NB4 (cell line): Measurements from ENCODE around the gene CASZ1.

Experiments
- CTCF ChIP-seq: IDR thresholded peaks from one replicate; pipeline ENCODE4 v1.5.1; 2012; ENCODE audit warnings: low read depth, low read length
- MYC ChIP-seq: IDR thresholded peaks from 2 replicates; pipeline ENCODE4 v1.6.1; 2011; ENCODE audit warnings: low read depth, low read length
- POLR2A ChIP-seq: IDR thresholded peaks from 2 replicates; pipeline ENCODE4 v1.6.1; 2011; ENCODE audit warnings: mild to moderate bottlenecking; ENCODE audit not compliant: insufficient read length; ENCODE audit errors: extremely low read depth
- TF ChIP-seq, protein P1 (sequence below): IDR thresholded peaks from 2 replicates; pipeline ENCODE4 v1.6.1; 2011; ENCODE audit warnings: low read depth, low read length

DNA sequence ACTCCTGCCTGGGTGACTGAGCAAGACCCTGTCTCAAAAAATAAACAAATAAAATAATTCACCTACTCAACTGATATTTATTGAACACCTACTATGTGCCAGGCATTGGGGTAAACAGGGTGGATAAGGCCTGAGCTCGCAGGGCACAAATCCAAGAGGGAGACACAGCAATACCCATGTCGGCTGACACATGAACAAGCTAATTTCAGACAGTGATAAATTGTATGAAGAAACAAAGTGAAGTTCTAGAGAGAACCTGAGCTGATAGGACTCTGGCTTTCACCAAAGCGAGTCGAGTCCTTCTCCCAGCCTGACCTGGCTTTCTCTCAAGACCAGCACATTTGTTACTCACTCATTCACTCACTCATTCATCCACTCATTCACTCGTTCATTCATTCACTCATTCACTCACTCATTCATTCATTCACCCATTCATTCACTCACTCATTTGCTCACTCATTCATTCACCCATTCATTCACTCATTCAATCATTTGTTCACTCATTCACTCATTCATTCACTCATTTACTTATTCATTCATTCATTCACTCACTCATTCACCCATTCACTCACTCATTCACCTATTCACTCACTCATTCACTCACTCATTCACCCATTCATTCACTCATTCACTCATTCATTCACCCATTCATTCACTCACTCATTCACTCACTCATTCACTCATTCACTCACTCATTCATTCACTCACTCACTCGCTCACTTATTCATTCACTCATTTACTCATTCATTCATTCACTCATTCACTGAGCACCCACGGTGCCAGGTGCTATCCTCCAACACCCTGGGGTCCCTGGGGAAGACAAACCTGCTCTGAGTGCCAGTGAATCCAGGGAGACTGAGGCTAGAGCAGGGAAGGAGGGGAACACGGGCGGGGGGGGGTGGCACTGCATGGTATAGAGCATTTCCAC, 37.4 kb upstream of the CASZ1 start:
- TF ChIP-seq POLR2A (no peak), CTCF (no peak), MYC (no peak)
- TF ChIP-seq, protein P1, sequence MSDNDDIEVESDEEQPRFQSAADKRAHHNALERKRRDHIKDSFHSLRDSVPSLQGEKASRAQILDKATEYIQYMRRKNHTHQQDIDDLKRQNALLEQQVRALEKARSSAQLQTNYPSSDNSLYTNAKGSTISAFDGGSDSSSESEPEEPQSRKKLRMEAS: no peak
